Medulla oblongata (tissue), 1 donor: ENCODE data around the gene RNF121.

Experiments
- DNase-seq: peaks from one replicate; pipeline ENCODE4 v3.0.0-alpha.2; 2015; ENCODE audit errors: extremely low spot score

RNF121 gene

GRCh38 chr11:71934213-71934612, 5.4 kb downstream of the RNF121 start:
- DNase-seq, result no peak

DNA sequence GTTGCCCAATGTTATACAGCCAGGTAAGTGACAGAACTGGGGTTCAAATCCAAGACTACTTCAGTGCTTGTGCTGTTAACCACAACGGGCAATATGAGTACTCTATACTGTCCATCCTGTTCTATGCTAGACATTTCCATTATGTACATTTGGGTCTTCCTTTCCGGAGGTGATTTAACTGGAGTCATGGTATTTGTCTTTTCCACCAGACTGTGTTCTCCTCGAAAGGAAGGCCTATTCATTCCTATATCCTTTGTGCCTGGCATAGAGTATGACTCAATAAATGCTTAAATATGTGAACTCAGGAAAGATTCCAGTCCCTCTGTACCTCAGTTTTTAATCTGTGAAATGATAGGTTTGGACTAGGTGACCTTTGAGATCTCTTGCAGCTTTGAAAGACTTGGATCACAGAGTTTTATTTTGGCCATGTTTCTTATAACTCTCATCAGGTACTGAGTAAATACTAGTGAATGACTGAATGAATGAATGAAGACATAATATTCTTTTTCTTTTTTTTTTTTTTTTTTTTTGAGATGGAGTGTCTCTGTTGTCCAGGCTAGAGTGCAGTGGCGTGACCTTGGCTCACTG, 6.6 kb downstream of the RNF121 start:
- DNase-seq, result no peak

- no peak for DNase-seq
Observed at GRCh38 chr11:71936825-71937224, 8.0 kb downstream of the RNF121 start.

- peak; percentile 19 for DNase-seq
Observed at GRCh38 chr11:71937826-71938225, 9.0 kb downstream of the RNF121 start.

GRCh38 chr11:71940561-71941219, 11.8 kb downstream of the RNF121 start:
- no peak for DNase-seq

DNA sequence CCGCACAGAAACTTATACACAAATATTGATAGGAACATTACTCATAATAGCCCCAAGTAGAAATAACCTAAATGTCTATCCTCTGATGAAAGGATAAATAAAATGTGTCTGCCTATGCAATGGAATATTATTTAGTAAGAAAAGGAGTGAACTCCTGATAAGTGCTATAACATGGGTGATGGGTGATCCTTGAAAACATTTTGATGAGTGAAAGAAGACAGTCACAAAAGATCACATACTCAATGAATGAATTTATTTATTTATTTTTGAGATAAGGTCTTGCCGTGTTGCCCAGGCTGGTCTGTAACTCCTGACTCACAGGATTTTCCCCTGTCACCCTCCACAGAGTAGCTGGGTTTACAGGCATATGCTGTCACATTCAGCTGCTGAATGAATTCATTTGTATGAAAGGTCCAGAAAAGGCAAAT, 17.3 kb downstream of the RNF121 start:
- no peak for DNase-seq

DNA sequence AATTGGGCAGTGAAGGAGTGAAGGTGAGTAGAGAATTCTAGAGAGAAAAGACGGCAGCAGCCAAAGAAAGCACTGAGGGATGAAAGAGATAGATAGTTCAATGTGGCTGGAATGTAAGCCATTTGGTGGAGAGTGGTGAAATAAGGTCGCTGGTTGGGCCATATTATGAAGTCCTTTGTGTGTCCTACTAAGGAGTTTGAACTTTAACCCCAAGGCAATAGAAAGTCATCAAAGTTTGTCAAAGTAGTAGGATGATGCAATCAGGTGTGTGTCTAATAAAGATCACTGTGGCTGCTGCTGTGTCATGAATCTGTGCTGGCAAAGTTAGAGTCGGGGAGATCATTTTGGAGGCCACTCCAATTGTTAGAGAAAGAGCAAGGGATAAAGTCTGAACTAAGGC, 18.7 kb downstream of the RNF121 start:
- no peak for DNase-seq

DNA sequence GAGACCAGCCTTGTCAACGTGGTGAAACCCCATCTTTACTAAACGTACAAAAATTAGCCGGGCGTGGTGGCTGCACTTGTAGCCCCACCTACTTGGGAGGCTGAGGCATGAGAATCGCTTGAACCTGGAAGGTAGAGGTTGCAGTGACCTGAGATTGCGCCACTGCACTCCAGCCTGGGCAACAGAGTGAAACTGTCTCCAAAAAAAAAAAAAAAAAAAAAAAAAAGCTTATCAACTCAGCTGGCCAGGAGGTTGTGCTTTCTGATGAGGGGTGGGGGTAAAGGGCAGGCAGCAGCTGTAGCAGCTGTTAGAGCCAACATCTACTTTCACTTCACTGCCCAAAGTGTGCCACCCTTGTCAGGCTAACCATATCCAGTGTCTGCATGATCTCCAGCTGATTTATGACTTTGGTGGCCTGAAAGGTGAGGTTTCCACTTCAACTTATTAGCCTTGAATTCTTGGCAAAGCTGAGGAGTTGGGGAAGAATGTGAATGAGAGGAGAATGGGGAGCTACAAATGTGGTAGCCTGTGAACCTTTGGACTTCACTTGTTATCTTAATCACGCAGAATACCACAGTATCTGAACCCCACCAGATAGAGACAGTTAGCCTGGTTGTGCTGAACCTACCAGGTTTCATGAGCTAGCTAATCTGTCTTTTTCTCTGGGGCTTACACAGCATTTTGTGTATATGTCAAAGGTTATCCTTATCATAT, 19.6 kb downstream of the RNF121 start:
- DNase-seq, result no peak

DNA sequence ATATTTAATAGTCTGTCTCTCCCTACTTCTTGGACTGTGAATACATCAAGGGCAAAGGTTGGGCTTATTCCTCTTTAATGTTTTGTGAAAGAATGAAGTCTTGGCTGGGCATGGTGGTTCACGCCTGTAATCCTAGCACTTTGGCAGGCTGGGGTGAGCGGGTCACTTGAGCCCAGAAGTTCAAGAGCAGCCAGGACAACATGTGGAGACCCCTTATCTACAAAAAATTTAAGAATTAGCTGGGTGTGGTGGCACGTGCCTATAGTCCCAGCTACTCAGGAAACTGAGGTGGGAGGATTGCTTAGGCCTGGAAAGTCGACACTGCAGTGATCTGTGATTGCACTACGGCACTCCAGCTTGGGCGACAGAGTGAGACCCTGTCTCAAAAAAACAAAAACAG, 20.2 kb downstream of the RNF121 start:
- DNase-seq, result no peak

- DNase-seq, result no peak
Observed at GRCh38 chr11:71951741-71952310, 23.0 kb downstream of the RNF121 start.

GRCh38 chr11:71955898-71956456, 27.1 kb downstream of the RNF121 start:
- no peak for DNase-seq

DNA sequence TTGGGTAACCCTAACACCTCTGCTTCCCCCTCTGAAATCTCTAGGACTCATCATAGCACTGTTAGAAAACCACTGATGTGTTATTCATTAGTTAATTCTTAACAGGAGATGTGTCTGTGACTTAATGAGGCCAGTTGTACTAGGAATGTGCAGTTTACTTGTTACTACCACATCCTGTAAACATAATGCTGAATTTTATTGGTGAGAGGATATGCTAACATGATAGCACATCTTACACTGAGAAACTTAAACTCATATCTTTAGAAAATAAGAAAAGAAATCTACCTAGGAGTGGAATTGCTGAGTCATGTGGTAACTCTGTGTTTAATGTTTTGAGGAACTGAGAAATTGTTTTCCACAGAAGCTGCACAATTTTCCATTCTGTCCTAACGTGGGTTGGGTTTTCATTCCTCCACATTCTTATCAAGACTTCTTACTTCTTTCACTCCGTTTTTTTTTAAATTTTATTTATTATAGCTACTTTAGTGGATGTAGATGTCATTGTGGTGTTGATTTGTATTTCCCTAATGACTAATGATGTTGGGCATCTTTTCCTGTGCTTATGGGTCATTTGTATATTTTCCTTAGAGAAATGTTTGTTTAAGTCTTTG, 33.7 kb downstream of the RNF121 start:
- peak; percentile 45 for DNase-seq

- no peak for DNase-seq
Observed at GRCh38 chr11:71963468-71963867, 34.6 kb downstream of the RNF121 start.

GRCh38 chr11:71964641-71965040, 35.8 kb downstream of the RNF121 start:
- DNase-seq, result no peak

DNA sequence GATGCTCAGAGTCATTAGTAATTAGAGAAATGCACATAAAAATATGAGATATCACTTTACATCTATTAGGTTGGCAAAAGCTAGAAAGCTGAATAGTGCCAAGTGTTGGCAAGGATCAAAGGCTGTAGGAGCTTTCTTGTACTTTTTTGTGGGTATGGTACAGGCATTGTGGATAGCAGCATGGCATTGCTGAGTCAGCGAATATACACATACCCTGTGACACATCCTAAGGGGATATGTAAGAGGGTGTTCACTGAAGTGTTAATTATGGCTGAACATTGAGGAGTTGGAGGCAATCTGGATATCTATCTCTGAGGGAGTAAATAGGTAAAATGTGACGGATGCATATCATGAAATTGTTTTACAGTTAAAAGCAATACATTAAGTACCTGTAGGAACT, 42.8 kb downstream of the RNF121 start:
- no peak for DNase-seq

- DNase-seq, result no peak
Observed at GRCh38 chr11:71976551-71976950, 47.7 kb downstream of the RNF121 start.

DNA sequence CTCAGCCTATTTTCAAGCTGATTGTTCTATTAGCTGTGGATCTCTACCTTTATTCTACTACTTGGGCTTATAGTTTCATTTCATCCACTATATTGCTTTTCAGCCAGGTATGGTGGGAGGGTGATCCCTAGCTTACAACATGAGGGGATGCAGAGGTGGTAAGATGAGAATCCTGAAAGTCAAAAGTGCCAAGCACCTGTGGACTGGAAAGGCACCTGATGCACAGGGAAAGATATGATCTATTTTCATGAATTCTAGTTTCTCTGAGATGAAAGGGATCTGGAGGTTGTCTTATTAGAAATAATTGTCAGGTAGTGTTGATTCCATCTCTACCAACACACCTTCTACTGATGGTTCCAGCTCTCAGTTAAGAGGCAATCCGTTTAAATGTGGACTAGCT, 48.2 kb downstream of the RNF121 start:
- no peak for DNase-seq

DNA sequence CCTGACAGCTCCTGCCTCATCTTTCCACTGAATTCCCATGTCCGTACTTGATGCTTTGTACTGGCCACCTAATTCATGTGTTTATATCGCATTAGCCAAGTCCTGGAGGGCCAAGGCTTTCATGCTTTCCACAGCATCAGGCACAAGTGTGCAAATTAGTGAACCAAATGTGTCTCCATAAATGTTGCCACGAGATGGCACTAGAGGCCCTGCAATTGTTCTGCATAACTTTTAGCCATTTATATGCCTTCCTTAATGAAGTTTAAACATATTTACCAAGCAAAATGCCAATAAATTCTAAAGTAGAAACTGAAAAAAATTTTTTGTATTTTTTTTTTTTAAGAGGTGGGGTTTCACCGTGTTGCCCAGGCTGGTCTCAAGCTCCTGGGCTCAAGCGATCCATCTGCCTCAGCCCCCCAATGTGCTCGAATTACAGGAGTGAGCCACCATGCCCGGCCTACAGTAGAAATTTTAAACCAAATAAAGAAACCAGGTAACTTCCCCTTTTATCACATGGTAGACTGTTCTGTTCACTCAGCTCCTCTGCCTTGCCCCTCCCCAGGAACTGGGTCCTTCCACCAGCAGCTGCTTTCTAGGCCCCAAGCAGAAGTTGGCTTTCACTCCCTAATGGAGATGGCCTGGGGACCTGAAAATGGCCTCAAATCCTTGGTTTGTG, 49.0 kb downstream of the RNF121 start:
- peak; percentile 89 for DNase-seq

GRCh38 chr11:71979094-71979493, 50.2 kb downstream of the RNF121 start:
- DNase-seq, result no peak

DNA sequence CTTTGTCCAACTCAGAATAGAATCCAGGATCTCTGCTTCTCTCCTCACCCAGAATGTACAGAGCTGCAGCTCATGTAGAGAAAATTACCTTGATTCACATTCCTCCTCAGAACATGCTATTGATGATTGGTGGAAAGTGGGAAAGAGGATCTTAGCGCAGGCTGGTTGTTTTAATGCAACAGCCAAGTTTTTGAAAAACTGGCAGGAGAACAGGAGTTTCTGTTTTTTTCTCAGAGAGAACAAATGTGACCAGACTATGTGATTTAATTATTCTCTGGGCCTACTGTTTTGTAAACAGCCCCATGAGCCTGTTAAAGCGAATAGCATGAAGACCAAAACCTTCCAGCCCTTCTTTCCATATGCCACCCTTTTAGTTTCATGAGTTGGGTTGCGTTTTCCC, 50.8 kb downstream of the RNF121 start:
- peak; percentile 69 for DNase-seq

GRCh38 chr11:71986131-71986530, 57.3 kb downstream of the RNF121 start:
- DNase-seq, result no peak

GRCh38 chr11:71987521-71987920, 58.7 kb downstream of the RNF121 start:
- no peak for DNase-seq
